HEK293 (cell line): ENCODE measurements around the gene KREMEN1.

Experiments
- KLF1 ChIP-seq: fragments of 450-650 bp; formaldehyde crosslinking; IDR thresholded peaks from 2 replicates; pipeline ENCODE4 v1.5.1; 2016; ENCODE audit warnings: missing biosample characterization, missing genetic modification characterization
- SCRT2 ChIP-seq: fragments of 450-650 bp; formaldehyde crosslinking; IDR thresholded peaks from 2 replicates; pipeline ENCODE4 v1.5.1; 2016; ENCODE audit warnings: missing biosample characterization, missing genetic modification characterization
- ZBTB7A ChIP-seq: fragments of 450-650 bp; formaldehyde crosslinking; IDR thresholded peaks from 2 replicates; pipeline ENCODE4 v1.5.1; 2016; ENCODE audit warnings: low read depth, missing biosample characterization, missing genetic modification characterization
- ZFP41 ChIP-seq: fragments of 450-650 bp; formaldehyde crosslinking; IDR thresholded peaks from 2 replicates; pipeline ENCODE4 v1.5.1; 2016; ENCODE audit warnings: missing biosample characterization, missing genetic modification characterization, borderline replicate concordance
- ZNF121 ChIP-seq: fragments of 450-650 bp; formaldehyde crosslinking; IDR thresholded peaks from 2 replicates; pipeline ENCODE4 v1.5.1; 2016; ENCODE audit warnings: missing biosample characterization, missing genetic modification characterization
- ZNF324 ChIP-seq: fragments of 450-650 bp; formaldehyde crosslinking; IDR thresholded peaks from 2 replicates; pipeline ENCODE4 v1.5.1; 2016; ENCODE audit warnings: missing biosample characterization, missing genetic modification characterization
- ZNF521 ChIP-seq: fragments of 450-650 bp; formaldehyde crosslinking; IDR thresholded peaks from 2 replicates; pipeline ENCODE4 v1.5.1; 2017; ENCODE audit warnings: missing biosample characterization, mild to moderate bottlenecking, missing genetic modification characterization
- ZNF626 ChIP-seq: fragments of 450-650 bp; sonication (Bioruptor Pico); formaldehyde crosslinking; IDR thresholded peaks from 2 replicates; pipeline ENCODE4 v1.5.1; 2018; ENCODE audit warnings: missing biosample characterization, missing genetic modification characterization, inconsistent platforms
- ZNF654 ChIP-seq: fragments of 450-650 bp; formaldehyde crosslinking; IDR thresholded peaks from 2 replicates; pipeline ENCODE4 v1.5.1; 2016; ENCODE audit warnings: low read depth, missing biosample characterization, missing genetic modification characterization
- TF ChIP-seq, protein P1 (sequence below): fragments of 450-650 bp; formaldehyde crosslinking; IDR thresholded peaks from 2 replicates; pipeline ENCODE4 v1.5.1; 2016; ENCODE audit warnings: missing biosample characterization, missing genetic modification characterization
- TF ChIP-seq, protein P2 (sequence below): fragments of 450-650 bp; formaldehyde crosslinking; IDR thresholded peaks from 2 replicates; pipeline ENCODE4 v1.5.1; 2016; ENCODE audit warnings: missing biosample characterization, missing genetic modification characterization
- TF ChIP-seq, protein P3 (sequence below): fragments of 450-650 bp; IDR thresholded peaks from 2 replicates; pipeline ENCODE4 v1.5.1; 2018; ENCODE audit warnings: missing biosample characterization, mild to moderate bottlenecking, missing genetic modification characterization

DNA sequence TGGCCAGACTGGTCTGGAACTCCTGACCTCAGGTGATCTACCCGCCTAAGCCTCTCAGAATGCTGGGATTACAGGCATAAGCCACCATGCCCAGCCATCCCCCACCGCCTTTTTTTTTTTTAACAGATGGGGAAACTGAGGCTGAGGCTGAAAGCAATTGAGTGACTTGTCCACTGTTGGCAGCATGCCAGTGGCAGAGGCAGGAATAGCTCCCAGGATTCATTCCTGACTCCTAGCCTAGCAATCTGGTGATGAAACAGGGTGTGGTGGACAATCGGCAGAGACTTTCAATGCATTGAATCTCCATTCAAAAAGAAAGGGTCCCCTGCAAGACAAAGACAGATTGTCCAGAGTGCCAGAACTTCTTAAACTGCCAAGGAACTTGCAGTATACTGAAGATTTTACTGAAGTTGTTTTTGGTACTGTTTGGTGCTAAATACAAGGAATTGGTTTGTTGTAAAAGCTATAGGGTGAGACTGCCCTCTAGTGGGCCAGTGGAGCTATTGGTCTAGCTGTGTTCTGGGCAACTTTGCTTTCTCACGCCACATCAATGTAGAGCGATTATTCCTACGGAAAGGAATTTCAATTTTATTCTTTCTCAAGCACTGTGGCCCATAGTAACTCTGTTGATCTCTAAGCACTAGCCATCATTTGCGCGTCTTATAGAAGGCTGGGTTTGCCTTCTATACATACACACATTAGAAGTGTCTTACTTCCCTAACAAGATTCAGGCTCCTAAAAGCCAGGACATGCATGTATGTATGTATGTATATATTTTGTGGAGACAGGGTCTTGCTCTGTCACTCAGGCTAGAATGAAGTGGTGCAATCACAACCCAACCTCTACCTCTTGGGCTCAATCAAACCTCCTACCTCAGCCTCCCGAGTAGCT, 32.2 kb upstream of the KREMEN1 start:
- TF ChIP-seq, protein P1, sequence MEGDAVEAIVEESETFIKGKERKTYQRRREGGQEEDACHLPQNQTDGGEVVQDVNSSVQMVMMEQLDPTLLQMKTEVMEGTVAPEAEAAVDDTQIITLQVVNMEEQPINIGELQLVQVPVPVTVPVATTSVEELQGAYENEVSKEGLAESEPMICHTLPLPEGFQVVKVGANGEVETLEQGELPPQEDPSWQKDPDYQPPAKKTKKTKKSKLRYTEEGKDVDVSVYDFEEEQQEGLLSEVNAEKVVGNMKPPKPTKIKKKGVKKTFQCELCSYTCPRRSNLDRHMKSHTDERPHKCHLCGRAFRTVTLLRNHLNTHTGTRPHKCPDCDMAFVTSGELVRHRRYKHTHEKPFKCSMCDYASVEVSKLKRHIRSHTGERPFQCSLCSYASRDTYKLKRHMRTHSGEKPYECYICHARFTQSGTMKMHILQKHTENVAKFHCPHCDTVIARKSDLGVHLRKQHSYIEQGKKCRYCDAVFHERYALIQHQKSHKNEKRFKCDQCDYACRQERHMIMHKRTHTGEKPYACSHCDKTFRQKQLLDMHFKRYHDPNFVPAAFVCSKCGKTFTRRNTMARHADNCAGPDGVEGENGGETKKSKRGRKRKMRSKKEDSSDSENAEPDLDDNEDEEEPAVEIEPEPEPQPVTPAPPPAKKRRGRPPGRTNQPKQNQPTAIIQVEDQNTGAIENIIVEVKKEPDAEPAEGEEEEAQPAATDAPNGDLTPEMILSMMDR, result peak; percentile 63; the same call in 1 of the 2 replicates
- TF ChIP-seq ZNF654 (tag by site-specific recombination) (peak; percentile 98), KLF1 (tag by site-specific recombination) (no peak), SCRT2 (tag by site-specific recombination) (no peak), ZFP41 (tag by site-specific recombination) (no peak), ZNF121 (tag by site-specific recombination) (no peak), ZNF324 (no peak), ZNF626 (no peak), ZNF521 (tag by site-specific recombination) (no peak), ZBTB7A (tag by site-specific recombination) (no peak)
- TF ChIP-seq, protein P2, sequence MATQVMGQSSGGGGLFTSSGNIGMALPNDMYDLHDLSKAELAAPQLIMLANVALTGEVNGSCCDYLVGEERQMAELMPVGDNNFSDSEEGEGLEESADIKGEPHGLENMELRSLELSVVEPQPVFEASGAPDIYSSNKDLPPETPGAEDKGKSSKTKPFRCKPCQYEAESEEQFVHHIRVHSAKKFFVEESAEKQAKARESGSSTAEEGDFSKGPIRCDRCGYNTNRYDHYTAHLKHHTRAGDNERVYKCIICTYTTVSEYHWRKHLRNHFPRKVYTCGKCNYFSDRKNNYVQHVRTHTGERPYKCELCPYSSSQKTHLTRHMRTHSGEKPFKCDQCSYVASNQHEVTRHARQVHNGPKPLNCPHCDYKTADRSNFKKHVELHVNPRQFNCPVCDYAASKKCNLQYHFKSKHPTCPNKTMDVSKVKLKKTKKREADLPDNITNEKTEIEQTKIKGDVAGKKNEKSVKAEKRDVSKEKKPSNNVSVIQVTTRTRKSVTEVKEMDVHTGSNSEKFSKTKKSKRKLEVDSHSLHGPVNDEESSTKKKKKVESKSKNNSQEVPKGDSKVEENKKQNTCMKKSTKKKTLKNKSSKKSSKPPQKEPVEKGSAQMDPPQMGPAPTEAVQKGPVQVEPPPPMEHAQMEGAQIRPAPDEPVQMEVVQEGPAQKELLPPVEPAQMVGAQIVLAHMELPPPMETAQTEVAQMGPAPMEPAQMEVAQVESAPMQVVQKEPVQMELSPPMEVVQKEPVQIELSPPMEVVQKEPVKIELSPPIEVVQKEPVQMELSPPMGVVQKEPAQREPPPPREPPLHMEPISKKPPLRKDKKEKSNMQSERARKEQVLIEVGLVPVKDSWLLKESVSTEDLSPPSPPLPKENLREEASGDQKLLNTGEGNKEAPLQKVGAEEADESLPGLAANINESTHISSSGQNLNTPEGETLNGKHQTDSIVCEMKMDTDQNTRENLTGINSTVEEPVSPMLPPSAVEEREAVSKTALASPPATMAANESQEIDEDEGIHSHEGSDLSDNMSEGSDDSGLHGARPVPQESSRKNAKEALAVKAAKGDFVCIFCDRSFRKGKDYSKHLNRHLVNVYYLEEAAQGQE (tag by site-specific recombination), result no peak
- TF ChIP-seq, protein P3, sequence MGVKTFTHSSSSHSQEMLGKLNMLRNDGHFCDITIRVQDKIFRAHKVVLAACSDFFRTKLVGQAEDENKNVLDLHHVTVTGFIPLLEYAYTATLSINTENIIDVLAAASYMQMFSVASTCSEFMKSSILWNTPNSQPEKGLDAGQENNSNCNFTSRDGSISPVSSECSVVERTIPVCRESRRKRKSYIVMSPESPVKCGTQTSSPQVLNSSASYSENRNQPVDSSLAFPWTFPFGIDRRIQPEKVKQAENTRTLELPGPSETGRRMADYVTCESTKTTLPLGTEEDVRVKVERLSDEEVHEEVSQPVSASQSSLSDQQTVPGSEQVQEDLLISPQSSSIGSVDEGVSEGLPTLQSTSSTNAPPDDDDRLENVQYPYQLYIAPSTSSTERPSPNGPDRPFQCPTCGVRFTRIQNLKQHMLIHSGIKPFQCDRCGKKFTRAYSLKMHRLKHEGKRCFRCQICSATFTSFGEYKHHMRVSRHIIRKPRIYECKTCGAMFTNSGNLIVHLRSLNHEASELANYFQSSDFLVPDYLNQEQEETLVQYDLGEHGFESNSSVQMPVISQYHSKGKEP (tag by site-specific recombination), result no peak
